IMR-90 (cell line): ENCODE data around the gene EDEM3. TPM values are rescaled to one million over a fixed set of nuclear protein-coding genes. Genes with fewer than 3 reads are reported as not detected.
A peak's percentile ranks its signal among the peaks of the same experiment; 100 is the strongest.

ENCODE experiments used
- ATAC-seq: fragments of 200-7000 bp; cut with Tn5 transposase; 2 replicates; pipeline ENCODE4 v1.9.1; 2020; ENCODE audit warnings: low read depth, mild to moderate bottlenecking, moderate library complexity
- BruUV-seq: library from RNA; stranded (reverse); fragments of 400-500 nt; replicated peaks from 2 replicates; lab custom pipeline; 2021; lab: Mats Ljungman, UMichigan
- CTCF ChIA-PET: fragments of 300-600 bp; formaldehyde crosslinking; extraction: SDS; loops from one replicate; lab custom pipeline; 2021; ENCODE audit warnings: antibody characterized with exemption; lab: Yijun Ruan, JAX
- POLR2A ChIA-PET: fragments of 300-600 bp; sonication (Branson Sonifier 250); formaldehyde crosslinking; loops from one replicate; lab custom pipeline; 2022; ENCODE audit warnings: antibody characterized with exemption; ENCODE audit not compliant: unreplicated experiment; lab: Charles Lee
- DNase-seq: peaks from one replicate; pipeline ENCODE4 v3.0.0; 2013
- H2AFZ ChIP-seq: replicated peaks from 2 replicates; pipeline ENCODE3; 2013; ENCODE audit warnings: low read length, mild to moderate bottlenecking; ENCODE audit not compliant: poor library complexity
- H2AK5ac ChIP-seq: 2 replicates; pipeline ENCODE4 v1.6.1; 2013; ENCODE audit warnings: low read depth, low read length, inconsistent platforms
- H2AK9ac ChIP-seq: replicated peaks from 2 replicates; pipeline ENCODE3; 2013; ENCODE audit warnings: mild to moderate bottlenecking, low read depth, low read length, moderate library complexity; ENCODE audit not compliant: poor library complexity
- H2BK120ac ChIP-seq: 2 replicates; pipeline ENCODE4 v1.6.1; 2013; ENCODE audit warnings: low read depth, low read length, inconsistent platforms
- H2BK15ac ChIP-seq: 3 replicates; pipeline ENCODE4 v1.6.1; 2013; ENCODE audit warnings: low read depth, low read length, inconsistent platforms
- H2BK20ac ChIP-seq: 2 replicates; pipeline ENCODE4 v1.6.1; 2013; ENCODE audit warnings: low read depth, mild to moderate bottlenecking, inconsistent platforms, low read length, moderate library complexity
- H2BK5ac ChIP-seq: 2 replicates; pipeline ENCODE4 v1.6.1; 2013; ENCODE audit warnings: mild to moderate bottlenecking, low read depth, low read length, inconsistent platforms; ENCODE audit not compliant: poor library complexity, severe bottlenecking
- H3K14ac ChIP-seq: replicated peaks from 2 replicates; pipeline ENCODE4 v1.6.1; 2013; ENCODE audit warnings: low read depth, low read length, inconsistent platforms
- H3K18ac ChIP-seq: 2 replicates; pipeline ENCODE4 v1.6.1; 2013; ENCODE audit warnings: low read depth, low read length, control low read depth
- H3K23ac ChIP-seq: 2 replicates; pipeline ENCODE4 v1.6.1; 2013; ENCODE audit warnings: low read depth, low read length, inconsistent platforms
- H3K27ac ChIP-seq: 2 replicates; pipeline ENCODE4 v1.5.1; 2013; ENCODE audit warnings: mild to moderate bottlenecking, control low read depth, low read length; ENCODE audit not compliant: insufficient read depth
- H3K27me3 ChIP-seq: 2 replicates; pipeline ENCODE4 v1.6.1; 2013; ENCODE audit warnings: low read length; ENCODE audit not compliant: control insufficient read depth, insufficient read depth
- H3K36me3 ChIP-seq: 2 replicates; pipeline ENCODE4 v1.6.1; 2013; ENCODE audit warnings: low read length, mixed read lengths; ENCODE audit not compliant: control insufficient read depth, insufficient read depth
- H3K4ac ChIP-seq: 2 replicates; pipeline ENCODE4 v1.6.1; 2013; ENCODE audit warnings: low read depth, low read length, inconsistent platforms
- H3K4me1 ChIP-seq: 2 replicates; pipeline ENCODE4 v1.6.1; 2013; ENCODE audit warnings: low read length, mixed read lengths; ENCODE audit not compliant: control insufficient read depth, insufficient read depth
- H3K4me2 ChIP-seq: 2 replicates; pipeline ENCODE4 v1.6.1; 2013; ENCODE audit warnings: low read depth, mild to moderate bottlenecking, control low read depth, low read length, moderate library complexity
- H3K4me3 ChIP-seq: 2 replicates; pipeline ENCODE4 v1.5.1; 2013; ENCODE audit warnings: low read depth, mild to moderate bottlenecking, control low read depth, low read length, moderate library complexity; ENCODE audit not compliant: insufficient read depth
- H3K56ac ChIP-seq: 2 replicates; pipeline ENCODE4 v1.6.1; 2013; ENCODE audit warnings: low read length, inconsistent platforms; ENCODE audit not compliant: insufficient read depth; ENCODE audit errors: extremely low read depth
- H3K79me1 ChIP-seq, 2 experiments: 2 replicates each; pipeline ENCODE4 v1.6.1; 2013; ENCODE audit warnings: low read length in 2 of 2, inconsistent platforms in 1 of 2, low read depth in 1 of 2
- H3K9ac ChIP-seq: 2 replicates; pipeline ENCODE4 v1.6.1; 2013; ENCODE audit warnings: low read depth, low read length, control low read depth
- H3K9me1 ChIP-seq: 2 replicates; pipeline ENCODE4 v1.6.1; 2013; ENCODE audit warnings: low read length, inconsistent platforms; ENCODE audit not compliant: insufficient read depth
- H3K9me3 ChIP-seq: 2 replicates; pipeline ENCODE4 v1.6.1; 2013; ENCODE audit warnings: low read length; ENCODE audit not compliant: control insufficient read depth, insufficient read depth
- H4K20me1 ChIP-seq: 2 replicates; pipeline ENCODE4 v1.6.1; 2013; ENCODE audit warnings: low read length, inconsistent platforms; ENCODE audit not compliant: insufficient read depth
- H4K5ac ChIP-seq: 2 replicates; pipeline ENCODE4 v1.6.1; 2013; ENCODE audit warnings: mild to moderate bottlenecking, low read depth, low read length, control low read depth
- H4K8ac ChIP-seq, 2 experiments: 2 replicates each; pipeline ENCODE4 v1.6.1; 2013; ENCODE audit warnings: low read depth in 2 of 2, low read length in 2 of 2, control low read depth in 1 of 2, inconsistent platforms in 1 of 2
- H4K91ac ChIP-seq: 2 replicates; pipeline ENCODE4 v1.6.1; 2013; ENCODE audit warnings: low read depth, low read length, inconsistent platforms; ENCODE audit not compliant: insufficient read depth
- BHLHE40 ChIP-seq: fragments of 150-350 bp; IDR thresholded peaks from 2 replicates; pipeline ENCODE4 v1.6.1; 2016; ENCODE audit warnings: mild to moderate bottlenecking, low read depth, low read length
- CHD1 ChIP-seq: IDR thresholded peaks from 2 replicates; pipeline ENCODE4 v1.6.1; 2012; ENCODE audit warnings: low read depth, low read length, improper control_type of control experiment
- MAFK ChIP-seq: IDR thresholded peaks from 2 replicates; pipeline ENCODE4 v1.6.1; 2012; ENCODE audit warnings: low read depth, low read length, improper control_type of control experiment
- MAZ ChIP-seq: IDR thresholded peaks from 2 replicates; pipeline ENCODE4 v1.6.1; 2012; ENCODE audit warnings: low read depth, mild to moderate bottlenecking, low read length, improper control_type of control experiment, moderate library complexity, borderline replicate concordance
- MXI1 ChIP-seq: IDR thresholded peaks from 2 replicates; pipeline ENCODE4 v1.6.1; 2012; ENCODE audit warnings: low read depth, mild to moderate bottlenecking, low read length, moderate library complexity, borderline replicate concordance
- NFE2L2 ChIP-seq: fragments of 150-350 bp; IDR thresholded peaks from 2 replicates; pipeline ENCODE4 v1.6.1; 2016; ENCODE audit warnings: low read depth, mild to moderate bottlenecking, low read length
- POLR2A ChIP-seq: IDR thresholded peaks from 2 replicates; pipeline ENCODE4 v1.6.1; 2012; ENCODE audit warnings: mild to moderate bottlenecking, low read depth, low read length
- SMC3 ChIP-seq: fragments of 150-350 bp; IDR thresholded peaks from 2 replicates; pipeline ENCODE4 v1.6.1; 2016; ENCODE audit warnings: low read depth, mild to moderate bottlenecking, antibody characterized with exemption, low read length, moderate library complexity
- WGBS, 2 experiments: methylation state at CpG; one replicate each; pipeline versions ENCODE4 v1.1.5 to v1.1.7; 2013; ENCODE audit warnings: missing lambda C conversion rate in 2 of 2; ENCODE audit not compliant: insufficient read length in 1 of 2; ENCODE audit errors: extremely low coverage in 2 of 2; 5-methylcytosine and 5-hydroxymethylcytosine counted together
- dilution Hi-C: fragments of 300-500 bp; cut with HindIII; formaldehyde crosslinking; loops from one replicate; pipeline ENCODE4 v1.14.3; 2018; ENCODE audit warnings: low sequenced_read_pairs; ENCODE audit not compliant: unreplicated experiment
- in situ Hi-C: fragments of 300-500 bp; cut with MboI; formaldehyde crosslinking; loops from 3 replicates; pipeline ENCODE4 v1.14.3; 2019; ENCODE audit warnings: low sequenced_read_pairs, inconsistent platforms, mixed read lengths
- intact Hi-C: fragments of 100-400 bp; cut with micrococcal nuclease; formaldehyde crosslinking; loops from 2 replicates; pipeline ENCODE4 v1.10.0; 2022
- polyA plus RNA-seq, 3 experiments: library from polyadenylated mRNA; depleted of rRNA; stranded (reverse); fragments of >200 nt; gene quantifications; 2 replicates each; pipeline ENCODE4 v1.2.3, GENCODE V29; 2012; ENCODE audit warnings: low replicate concordance in 1 of 3
- total RNA-seq: library from RNA; depleted of rRNA; stranded (reverse); fragments of >200 nt; gene quantifications from 2 replicates; pipeline ENCODE4 v1.2.3, GENCODE V29; 2012
- TF ChIP-seq, protein P1 (sequence below): conservative IDR thresholded peaks from 2 replicates; pipeline ENCODE4 v1.5.1; 2012; ENCODE audit warnings: mild to moderate bottlenecking, low read depth, low read length, improper control_type of control experiment

Gene EDEM3
- total and polyA plus RNA-seq, 2 of the 4 experiments (the other 2 are of a cell fraction): 17.5 to 29.9 TPM

DNA sequence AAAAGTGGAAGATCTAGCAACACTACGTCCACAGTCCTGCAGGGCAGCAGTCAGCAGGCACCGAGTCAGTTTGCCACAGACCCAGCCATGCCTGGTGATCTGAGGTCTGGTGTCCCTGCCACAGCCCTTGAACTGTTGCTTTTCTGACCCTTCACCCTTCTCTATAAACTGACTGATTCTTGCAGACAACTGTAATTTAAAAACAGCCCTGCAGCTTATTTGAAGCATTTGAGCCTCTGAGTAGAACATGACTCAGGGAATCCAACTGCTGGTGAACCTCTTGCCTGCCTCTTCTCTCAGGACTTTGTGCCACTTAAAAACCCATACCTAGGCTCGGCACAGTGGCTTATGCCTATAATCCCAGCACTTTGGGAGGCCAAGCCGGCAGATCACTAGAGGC is 107.2 kb downstream of the EDEM3 start:
- no TSS peak for BruUV-seq
- H3K79me1 ChIP-seq: no peaks in the 10 kb centered on the region
- H3K4me1 ChIP-seq: peaks cover 9% of the 10 kb centered on the region
- H3K18ac ChIP-seq: no peak overlapping the region
- H3K9me1 ChIP-seq: peaks cover 8% of the 10 kb centered on the region
- peak overlapping the region; percentile 74; the same call in 1 of the 3 replicates for H2BK15ac ChIP-seq
- DNase-seq: peak; percentile 44
- no peak overlapping the region for H4K5ac ChIP-seq
- intact Hi-C loops (no loop called here), in situ Hi-C loops (no loop called here), dilution Hi-C loops (no loop called here)
- peak overlapping the region; percentile 70 for H2AFZ ChIP-seq
- H3K4me3 ChIP-seq: no peak overlapping the region
- no peaks in the 10 kb centered on the region for H3K36me3 ChIP-seq
- H4K8ac ChIP-seq: no peak overlapping the region
- POLR2A ChIA-PET: no interaction called here
- no peak overlapping the region for H3K4me2 ChIP-seq
- H3K14ac ChIP-seq: no peak overlapping the region
- no peak overlapping the region for H2BK20ac ChIP-seq
- peaks cover 4% of the 10 kb centered on the region; the same call in 1 of the 2 replicates for H3K9me3 ChIP-seq
- WGBS, 2 experiments: 76% methylated on average over 3 of the region's 4 CpGs; no CpG with 5 or more reads in 1 of the 2 experiments
- H2AK9ac ChIP-seq: no peak overlapping the region
- H2BK5ac ChIP-seq: no peak overlapping the region
- TF ChIP-seq MAFK: no peak
- TF ChIP-seq, protein P1, sequence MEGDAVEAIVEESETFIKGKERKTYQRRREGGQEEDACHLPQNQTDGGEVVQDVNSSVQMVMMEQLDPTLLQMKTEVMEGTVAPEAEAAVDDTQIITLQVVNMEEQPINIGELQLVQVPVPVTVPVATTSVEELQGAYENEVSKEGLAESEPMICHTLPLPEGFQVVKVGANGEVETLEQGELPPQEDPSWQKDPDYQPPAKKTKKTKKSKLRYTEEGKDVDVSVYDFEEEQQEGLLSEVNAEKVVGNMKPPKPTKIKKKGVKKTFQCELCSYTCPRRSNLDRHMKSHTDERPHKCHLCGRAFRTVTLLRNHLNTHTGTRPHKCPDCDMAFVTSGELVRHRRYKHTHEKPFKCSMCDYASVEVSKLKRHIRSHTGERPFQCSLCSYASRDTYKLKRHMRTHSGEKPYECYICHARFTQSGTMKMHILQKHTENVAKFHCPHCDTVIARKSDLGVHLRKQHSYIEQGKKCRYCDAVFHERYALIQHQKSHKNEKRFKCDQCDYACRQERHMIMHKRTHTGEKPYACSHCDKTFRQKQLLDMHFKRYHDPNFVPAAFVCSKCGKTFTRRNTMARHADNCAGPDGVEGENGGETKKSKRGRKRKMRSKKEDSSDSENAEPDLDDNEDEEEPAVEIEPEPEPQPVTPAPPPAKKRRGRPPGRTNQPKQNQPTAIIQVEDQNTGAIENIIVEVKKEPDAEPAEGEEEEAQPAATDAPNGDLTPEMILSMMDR: no peak
- TF ChIP-seq SMC3: no peak
- peak; percentile 25; the same call in 1 of the 2 replicates for TF ChIP-seq NFE2L2
- no peak for TF ChIP-seq BHLHE40
- TF ChIP-seq MAZ: no peak
- no peak for TF ChIP-seq MXI1
- TF ChIP-seq CHD1: no peak
- no peak for TF ChIP-seq POLR2A
- H2BK120ac ChIP-seq: no peak overlapping the region
- peak; percentile 82 for ATAC-seq
- H4K20me1 ChIP-seq: no peaks in the 10 kb centered on the region
- H4K91ac ChIP-seq: no peak overlapping the region; the same call in 1 of the 2 replicates
- H3K27ac ChIP-seq: no peak overlapping the region
- no peak overlapping the region for H3K23ac ChIP-seq
- peaks cover 2% of the 10 kb centered on the region; the same call in 1 of the 2 replicates for H3K27me3 ChIP-seq
- CTCF ChIA-PET: no interaction called here
- peak overlapping the region; percentile 36; the same call in 1 of the 2 replicates for H3K4ac ChIP-seq
- no peak overlapping the region for H3K56ac ChIP-seq
- H2AK5ac ChIP-seq: no peak overlapping the region
- H3K9ac ChIP-seq: no peak overlapping the region
